HepG2 (cell line): ENCODE results near the gene LCE2A.

Source experiments
- CHCHD3 ChIP-seq: sonication (generic); formaldehyde crosslinking; IDR thresholded peaks from 2 replicates; pipeline ENCODE4 v1.8.0; 2022; ENCODE audit warnings: mild to moderate bottlenecking, missing genetic modification reagents, moderate library complexity
- CTCF ChIP-seq: sonication (generic); formaldehyde crosslinking; IDR thresholded peaks from 2 replicates; pipeline ENCODE4 v1.5.0; 2020; ENCODE audit warnings: mild to moderate bottlenecking, missing genetic modification reagents, moderate library complexity
- DMTF1 ChIP-seq: sonication (generic); formaldehyde crosslinking; IDR thresholded peaks from 2 replicates; pipeline ENCODE4 v1.4.0; 2020; ENCODE audit warnings: mild to moderate bottlenecking, missing genetic modification reagents
- MYC ChIP-seq: sonication (generic); formaldehyde crosslinking; IDR thresholded peaks from 2 replicates; pipeline ENCODE4 v1.9.0; 2021; ENCODE audit warnings: missing genetic modification reagents, borderline replicate concordance
- TAF1 ChIP-seq: sonication (generic); formaldehyde crosslinking; IDR thresholded peaks from 2 replicates; pipeline ENCODE4 v1.4.0; 2020; ENCODE audit warnings: missing genetic modification reagents
- TMF1 ChIP-seq: sonication (generic); formaldehyde crosslinking; IDR thresholded peaks from 2 replicates; pipeline ENCODE4 v1.8.1; 2022; ENCODE audit warnings: low read depth, missing genetic modification reagents
- ZNF282 ChIP-seq: fragments of 450-650 bp; IDR thresholded peaks from 2 replicates; pipeline ENCODE4 v1.6.1; 2018; ENCODE audit not compliant: partially characterized antibody

DNA sequence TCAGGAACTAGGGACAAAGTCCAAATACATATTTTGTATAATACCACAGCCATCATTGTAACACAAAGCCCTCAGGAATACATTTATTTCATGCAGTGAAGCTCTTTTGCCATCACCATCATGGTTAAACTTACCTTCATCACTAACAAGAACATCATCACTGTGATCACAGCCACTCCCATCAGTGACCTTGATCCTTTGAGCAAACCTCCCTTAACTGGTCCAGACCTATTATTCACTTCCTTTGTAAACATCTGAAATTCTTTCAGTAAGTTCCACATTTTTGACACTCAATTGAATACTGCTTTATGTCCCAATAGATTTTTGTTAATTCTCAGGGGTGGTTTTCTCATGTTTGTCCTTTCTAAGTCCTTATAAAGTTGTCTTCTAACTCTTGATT, 43.5 kb downstream of the LCE2A start:
- TF ChIP-seq CHCHD3 (no peak), CTCF (CRISPR knock-in tag) (no peak), ZNF282 (no peak), MYC (CRISPR knock-in tag) (no peak), TMF1 (no peak), DMTF1 (CRISPR knock-in tag) (no peak), TAF1 (CRISPR knock-in tag) (no peak)
